BE2C (cell line): ENCODE measurements around the gene BAIAP2L2.
"Not testable (repeated sequence)": the region's sequence is repeated elsewhere in the genome, so short reads cannot be mapped to it uniquely, and the experiment has no call there.

Experiments used
- DNase-seq: peaks from one replicate; pipeline ENCODE4 v3.0.0-alpha.2; 2020
- H3K27me3 ChIP-seq: fragments of 250-450 bp; sonication (Bioruptor Pico); 2 replicates; pipeline ENCODE4 v1.5.1; 2020; ENCODE audit warnings: mild to moderate bottlenecking
- H3K36me3 ChIP-seq: fragments of 250-450 bp; sonication (Bioruptor Pico); 2 replicates; pipeline ENCODE4 v1.5.1; 2020; ENCODE audit warnings: mild to moderate bottlenecking
- H3K4me1 ChIP-seq: fragments of 250-450 bp; sonication (Bioruptor Pico); 2 replicates; pipeline ENCODE4 v1.5.1; 2020
- H3K4me3 ChIP-seq: 2 replicates; pipeline ENCODE4 v1.5.1; 2011; ENCODE audit warnings: low read depth, low read length
- H3K9me3 ChIP-seq: fragments of 250-450 bp; sonication (Bioruptor Pico); 2 replicates; pipeline ENCODE4 v1.5.1; 2020
- CTCF ChIP-seq: IDR thresholded peaks from 2 replicates; pipeline ENCODE4 v1.5.1; 2012; ENCODE audit warnings: mild to moderate bottlenecking, low read depth, low read length

The BAIAP2L2 gene

GRCh38 chr22:38038890-38039812 is 71.3 kb downstream of the BAIAP2L2 start:
- TF ChIP-seq CTCF: no peak
- H3K27me3 ChIP-seq: no peaks in the 10 kb centered on the region
- H3K4me3 ChIP-seq: no peak overlapping the region
- no peaks in the 10 kb centered on the region; the same call in 1 of the 2 replicates for H3K4me1 ChIP-seq
- no peaks in the 10 kb centered on the region for H3K36me3 ChIP-seq
- H3K9me3 ChIP-seq: no peaks in the 10 kb centered on the region
- no peak for DNase-seq

GRCh38 chr22:38038426-38038825 is 72.1 kb downstream of the BAIAP2L2 start:
- H3K27me3 ChIP-seq: no peaks in the 10 kb centered on the region
- H3K4me1 ChIP-seq: no peaks in the 10 kb centered on the region; the same call in 1 of the 2 replicates
- no peaks in the 10 kb centered on the region for H3K36me3 ChIP-seq
- no peaks in the 10 kb centered on the region for H3K9me3 ChIP-seq
- DNase-seq: no peak
- H3K4me3 ChIP-seq: no peak overlapping the region
- TF ChIP-seq CTCF: no peak

DNA sequence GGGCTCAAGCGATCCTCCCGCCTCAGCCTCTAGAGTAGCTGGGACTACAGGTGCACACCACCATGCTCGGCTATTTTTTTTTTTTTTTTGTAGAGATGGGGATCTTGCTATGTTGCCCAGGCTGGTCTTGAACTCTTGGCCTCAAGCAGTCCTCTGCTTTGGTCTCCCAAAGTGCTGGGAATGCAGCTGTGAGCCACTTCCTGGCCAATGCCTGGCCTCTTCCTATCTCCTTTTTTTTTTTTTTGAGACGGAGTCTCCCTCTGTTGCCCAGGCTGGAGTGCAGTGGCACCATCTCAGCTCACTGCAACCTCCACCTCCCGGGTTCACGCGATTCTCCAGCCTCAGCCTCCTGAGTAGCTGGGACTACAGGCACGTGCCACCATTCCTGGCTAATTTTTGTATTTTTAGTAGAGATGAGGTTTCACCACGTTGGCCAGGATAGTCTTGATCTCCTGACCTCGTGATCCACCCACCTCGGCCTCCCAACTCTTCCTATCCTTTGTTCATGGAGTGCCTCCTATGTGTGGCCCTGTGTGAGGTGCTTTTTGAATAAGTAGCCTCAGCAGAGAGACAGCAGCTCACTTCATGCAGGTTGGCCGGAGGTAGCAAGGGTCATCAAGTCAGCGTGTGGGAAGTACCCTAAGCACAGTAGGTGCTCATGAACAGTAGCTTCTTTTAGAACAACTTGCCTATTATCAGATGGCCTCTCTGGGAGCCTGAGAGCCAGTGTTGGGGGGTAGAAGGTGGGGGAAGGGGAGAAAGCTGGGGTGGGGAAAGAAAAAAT is 72.9 kb downstream of the BAIAP2L2 start:
- DNase-seq, H3K36me3 ChIP-seq, H3K4me3 ChIP-seq, H3K27me3 ChIP-seq, H3K9me3 ChIP-seq, H3K4me1 ChIP-seq: not testable (repeated sequence)

DNA sequence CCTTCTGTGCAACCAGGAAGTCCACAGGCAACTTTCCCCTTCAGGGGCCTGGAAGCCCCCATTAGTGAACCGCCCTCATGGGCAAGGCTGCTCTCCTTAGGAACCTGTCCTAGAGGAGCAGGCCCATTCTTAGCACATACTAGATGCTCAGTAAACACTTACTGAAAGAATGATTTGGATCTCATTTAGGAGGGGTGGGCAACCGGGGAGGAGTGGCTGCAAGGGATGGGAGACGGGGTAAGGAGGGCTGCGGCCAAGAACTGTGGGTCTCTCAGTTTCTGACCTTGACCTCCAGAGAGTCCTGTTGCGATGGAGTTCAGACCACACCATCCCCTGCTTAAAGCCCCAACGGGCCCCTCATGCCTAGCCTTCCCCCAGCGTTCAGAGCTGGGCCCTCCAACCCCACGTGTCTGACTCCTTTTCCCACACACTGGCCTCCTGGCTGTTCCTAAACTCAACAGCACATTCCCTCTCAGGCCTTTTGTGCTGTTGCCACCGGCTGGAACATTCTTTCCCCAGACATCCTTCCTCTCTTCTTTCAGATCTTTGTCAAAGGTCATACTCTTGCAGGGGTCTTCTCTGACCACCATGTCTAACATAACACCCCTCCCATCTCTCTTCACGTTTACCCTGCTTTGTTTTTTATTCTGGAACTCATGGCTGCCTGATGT is 74.0 kb downstream of the BAIAP2L2 start:
- DNase-seq: no peak
- Histone ChIP-seq H3K4me1 (no peaks in the 10 kb centered on the region; the same call in 1 of the 2 replicates), H3K4me3 (no peak overlapping the region), H3K9me3 (no peaks in the 10 kb centered on the region), H3K36me3 (no peaks in the 10 kb centered on the region), H3K27me3 (no peaks in the 10 kb centered on the region)
- no peak for TF ChIP-seq CTCF

- no peak for DNase-seq
- H3K9me3 ChIP-seq: no peaks in the 10 kb centered on the region
- no peaks in the 10 kb centered on the region for H3K36me3 ChIP-seq
- no peaks in the 10 kb centered on the region for H3K27me3 ChIP-seq
- no peak for TF ChIP-seq CTCF
- H3K4me3 ChIP-seq: no peak overlapping the region
- no peaks in the 10 kb centered on the region; the same call in 1 of the 2 replicates for H3K4me1 ChIP-seq
Observed at GRCh38 chr22:38035530-38035885, 75.0 kb downstream of the BAIAP2L2 start.
